Activated CD4-positive, alpha-beta memory T cell treated with anti-CD3 and anti-CD28 coated beads, Interleukin-2, amount 10 ng/mL, durations not matched to agents 7 days and 5 days (primary cell): ENCODE measurements around the gene E2F8. TPM values are rescaled to one million over a fixed set of nuclear protein-coding genes. Genes with fewer than 3 reads are reported as not detected.
"Not testable (repeated sequence)": the region's sequence is repeated elsewhere in the genome, so short reads cannot be mapped to it uniquely, and the experiment has no call there.

Experiments used
- CTCF ChIA-PET: fragments of 350-600 bp; sonication (Branson Sonifier 250); formaldehyde crosslinking; loops from one replicate; lab custom pipeline; 2021; ENCODE audit warnings: antibody characterized with exemption, inconsistent platforms; lab: Charles Lee
- POLR2A ChIA-PET: fragments of 350-600 bp; sonication (Branson Sonifier 250); formaldehyde crosslinking; loops from one replicate; lab custom pipeline; 2021; ENCODE audit warnings: antibody characterized with exemption; lab: Charles Lee
- DNase-seq: peaks from one replicate; pipeline ENCODE4 v3.0.0-alpha.2; 2020
- H3K27ac Mint-ChIP-seq: one replicate; pipeline ENCODE4 v1.8.0; 2021; ENCODE audit warnings: mild to moderate bottlenecking, mixed read lengths
- H3K27me3 Mint-ChIP-seq: one replicate; pipeline ENCODE4 v1.8.0; 2021; ENCODE audit warnings: mixed read lengths
- H3K36me3 Mint-ChIP-seq: one replicate; pipeline ENCODE4 v1.8.0; 2021; ENCODE audit warnings: low read depth, mixed read lengths
- H3K4me1 Mint-ChIP-seq: one replicate; pipeline ENCODE4 v1.8.0; 2021; ENCODE audit warnings: mixed read lengths
- H3K4me3 Mint-ChIP-seq: one replicate; pipeline ENCODE4 v1.8.0; 2021; ENCODE audit warnings: mild to moderate bottlenecking, mixed read lengths
- H3K9me3 Mint-ChIP-seq: one replicate; pipeline ENCODE4 v1.8.0; 2021; ENCODE audit warnings: mixed read lengths
- total RNA-seq, 2 experiments: library from RNA; stranded (reverse); gene quantifications; one replicate each; pipeline ENCODE4 v1.2.3, GENCODE V29; 2021

Gene E2F8, protein sequence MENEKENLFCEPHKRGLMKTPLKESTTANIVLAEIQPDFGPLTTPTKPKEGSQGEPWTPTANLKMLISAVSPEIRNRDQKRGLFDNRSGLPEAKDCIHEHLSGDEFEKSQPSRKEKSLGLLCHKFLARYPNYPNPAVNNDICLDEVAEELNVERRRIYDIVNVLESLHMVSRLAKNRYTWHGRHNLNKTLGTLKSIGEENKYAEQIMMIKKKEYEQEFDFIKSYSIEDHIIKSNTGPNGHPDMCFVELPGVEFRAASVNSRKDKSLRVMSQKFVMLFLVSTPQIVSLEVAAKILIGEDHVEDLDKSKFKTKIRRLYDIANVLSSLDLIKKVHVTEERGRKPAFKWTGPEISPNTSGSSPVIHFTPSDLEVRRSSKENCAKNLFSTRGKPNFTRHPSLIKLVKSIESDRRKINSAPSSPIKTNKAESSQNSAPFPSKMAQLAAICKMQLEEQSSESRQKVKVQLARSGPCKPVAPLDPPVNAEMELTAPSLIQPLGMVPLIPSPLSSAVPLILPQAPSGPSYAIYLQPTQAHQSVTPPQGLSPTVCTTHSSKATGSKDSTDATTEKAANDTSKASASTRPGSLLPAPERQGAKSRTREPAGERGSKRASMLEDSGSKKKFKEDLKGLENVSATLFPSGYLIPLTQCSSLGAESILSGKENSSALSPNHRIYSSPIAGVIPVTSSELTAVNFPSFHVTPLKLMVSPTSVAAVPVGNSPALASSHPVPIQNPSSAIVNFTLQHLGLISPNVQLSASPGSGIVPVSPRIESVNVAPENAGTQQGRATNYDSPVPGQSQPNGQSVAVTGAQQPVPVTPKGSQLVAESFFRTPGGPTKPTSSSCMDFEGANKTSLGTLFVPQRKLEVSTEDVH
- 10 to 100 TPM; 37.3 to 40.8 TPM for total RNA-seq

DNA sequence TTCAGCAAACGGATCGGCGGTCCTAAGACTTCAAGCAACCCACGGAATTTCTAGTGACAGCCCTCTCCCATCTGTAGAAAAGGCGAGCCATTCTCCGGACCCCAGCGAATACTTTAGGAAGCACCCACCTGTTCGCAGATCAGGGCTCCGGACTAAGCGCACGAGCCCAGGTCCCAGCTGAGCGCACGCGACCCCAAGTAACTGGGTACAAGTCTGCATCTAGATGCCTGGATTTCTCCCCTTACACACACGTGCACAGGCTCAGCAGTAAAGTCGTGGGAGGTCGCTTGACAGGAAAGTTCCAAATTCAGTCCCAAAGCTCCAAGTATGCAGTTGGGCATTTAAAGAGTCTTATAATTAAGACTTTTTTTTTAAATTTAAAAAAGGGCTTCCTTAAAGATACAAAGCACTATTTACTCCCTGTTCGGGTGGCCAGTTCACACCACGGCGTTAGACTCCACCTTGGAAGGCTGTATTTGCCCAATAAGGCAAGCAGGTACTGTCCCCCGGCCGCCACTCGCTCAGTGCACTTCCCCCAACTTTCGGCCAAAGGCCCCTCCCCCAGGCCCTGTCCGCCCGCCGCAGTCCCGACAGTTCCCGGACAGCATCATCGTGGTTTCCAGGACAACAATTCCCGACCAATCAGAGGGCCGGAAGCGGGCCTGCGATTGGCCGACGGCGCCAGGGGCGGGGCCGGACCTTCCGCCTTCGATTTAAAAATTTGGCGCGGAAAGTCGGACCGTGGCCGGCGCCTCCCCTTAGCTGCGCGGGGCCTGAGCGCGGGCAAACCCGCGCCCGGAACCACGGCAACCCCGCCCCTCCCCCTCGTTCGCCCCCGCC lies at the start of gene E2F8:
Gene E2F8 (minus strand): TSS at position 526 of the 840 bp plus-strand sequence. CDS start 824 bp downstream, outside the sequence.
- DNase-seq: peak; percentile 95
- Mint-ChIP-seq H3K4me1 (peaks cover 49% of the 10 kb centered on the region), H3K9me3 (no peaks in the 10 kb centered on the region), H3K27ac (peak within 1 kb of the TSS; percentile 77), H3K36me3 (peaks cover 41% of the 10 kb centered on the region), H3K4me3 (peak within 1 kb of the TSS; percentile 98), H3K27me3 (no peaks in the 10 kb centered on the region)
- ChIA-PET CTCF (no interaction called here), POLR2A (interaction anchor here (0.6 to 1.8 kb wide), 14 partner anchors 8 to 845 kb away, joined by 3 to 10 read pairs (median 4); partner anchors contain the start of gene ZDHHC13)

DNA sequence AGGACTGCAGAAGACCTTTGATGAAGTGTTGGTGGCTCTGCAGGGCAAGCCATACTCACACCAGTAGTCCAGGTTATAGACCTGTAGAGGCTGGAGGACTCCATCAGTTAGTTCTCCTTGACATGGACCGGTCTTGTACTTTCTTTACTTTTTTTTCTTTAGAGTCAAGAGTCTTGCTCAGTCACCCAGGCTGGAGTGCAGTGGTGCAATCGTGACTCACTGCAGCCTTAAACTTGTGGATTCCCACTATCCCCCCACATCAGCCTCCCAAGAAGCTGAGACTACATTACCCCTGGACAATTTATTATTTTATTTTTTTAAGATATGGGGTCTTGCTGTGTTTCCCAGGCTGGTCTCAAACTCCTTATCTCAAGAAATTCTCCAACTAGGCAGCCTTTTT lies 49.6 kb upstream of the E2F8 start:
- ChIA-PET POLR2A (no interaction called here), CTCF (no interaction called here)
- no peaks in the 10 kb centered on the region for H3K36me3 Mint-ChIP-seq
- no peaks in the 10 kb centered on the region for H3K9me3 Mint-ChIP-seq
- H3K27me3 Mint-ChIP-seq: peaks cover 5% of the 10 kb centered on the region
- no peaks in the 10 kb centered on the region for H3K4me1 Mint-ChIP-seq
- no peak overlapping the region for H3K4me3 Mint-ChIP-seq
- no peak for DNase-seq
- no peak overlapping the region for H3K27ac Mint-ChIP-seq

DNA sequence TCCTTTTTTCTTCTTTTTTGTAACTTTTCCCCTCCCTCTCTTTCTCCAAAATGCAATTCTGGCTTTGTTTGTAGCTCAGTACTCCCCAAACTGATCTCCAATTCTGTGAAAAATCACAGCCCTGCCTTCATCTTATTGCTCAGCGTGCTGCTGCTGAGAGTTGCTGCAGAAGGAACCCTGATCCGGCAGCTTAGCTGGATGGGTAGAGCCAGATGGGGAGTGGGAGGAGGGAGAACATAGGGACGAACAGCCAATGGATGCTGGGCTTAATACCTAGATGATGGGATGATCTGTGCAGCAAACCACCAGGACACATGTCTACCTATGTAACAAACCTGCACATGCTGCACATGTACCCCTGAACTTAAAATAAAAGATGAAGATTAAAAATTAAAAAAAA lies 47.5 kb upstream of the E2F8 start:
- peaks cover 8% of the 10 kb centered on the region for H3K27me3 Mint-ChIP-seq
- no peaks in the 10 kb centered on the region for H3K36me3 Mint-ChIP-seq
- CTCF ChIA-PET: no interaction called here

DNA sequence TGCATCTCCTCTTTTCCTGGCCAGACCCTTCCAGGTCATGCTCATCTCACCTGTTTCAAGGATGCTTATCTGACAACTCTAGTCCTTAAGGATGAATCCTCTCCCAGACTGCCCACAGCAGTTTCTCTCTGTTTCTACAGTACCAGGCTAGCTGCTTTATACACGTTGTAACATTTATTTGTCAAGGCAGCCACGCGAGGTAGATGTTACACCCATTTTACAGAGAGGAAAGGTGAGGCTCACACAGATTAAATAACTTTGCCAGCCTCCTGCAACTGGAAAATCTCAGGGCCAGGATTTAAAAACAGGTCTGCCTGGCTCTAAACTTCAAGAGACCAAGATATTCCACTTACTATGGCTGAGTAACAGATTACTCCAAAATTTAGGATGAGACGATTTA lies 45.7 kb upstream of the E2F8 start:
- DNase-seq: no peak
- ChIA-PET POLR2A (no interaction called here), CTCF (interaction anchor here (1.0 kb wide), 1 partner anchor 12 kb away, joined by 3 read pairs; no protein-coding TSS in a partner anchor)
- Mint-ChIP-seq H3K4me3 (no peak overlapping the region), H3K36me3 (no peaks in the 10 kb centered on the region), H3K4me1 (peaks cover 9% of the 10 kb centered on the region), H3K27ac (no peak overlapping the region), H3K27me3 (peaks cover 8% of the 10 kb centered on the region), H3K9me3 (no peaks in the 10 kb centered on the region)

More for the DNA sequence above, 47.5 kb upstream of the E2F8 start:
- H3K4me1 Mint-ChIP-seq: peaks cover 9% of the 10 kb centered on the region
- no peak overlapping the region for H3K4me3 Mint-ChIP-seq
- DNase-seq: no peak
- POLR2A ChIA-PET: no interaction called here
- no peaks in the 10 kb centered on the region for H3K9me3 Mint-ChIP-seq
- no peak overlapping the region for H3K27ac Mint-ChIP-seq

DNA sequence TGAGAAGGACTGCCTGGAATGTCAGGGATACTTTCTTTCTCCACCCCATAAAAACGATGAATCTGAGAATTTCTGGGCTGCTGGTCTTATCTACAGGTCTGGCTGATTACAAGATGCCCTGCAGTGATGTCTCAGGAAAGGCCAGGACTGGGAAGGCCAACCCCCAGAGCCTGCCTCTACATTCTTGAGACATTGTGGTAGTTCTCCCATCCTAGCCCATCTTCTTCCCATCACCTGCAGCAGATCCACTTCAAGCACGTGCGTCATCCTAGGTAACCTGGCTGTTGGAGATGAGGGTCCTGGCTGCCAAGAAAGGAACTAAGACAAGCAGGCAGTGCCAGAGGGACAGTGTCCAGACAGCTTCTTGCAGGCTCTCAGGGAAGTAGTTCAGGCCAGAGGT lies 44.1 kb upstream of the E2F8 start:
- Mint-ChIP-seq H3K27ac (no peak overlapping the region), H3K36me3 (no peaks in the 10 kb centered on the region), H3K9me3 (no peaks in the 10 kb centered on the region), H3K4me3 (no peak overlapping the region), H3K4me1 (peaks cover 9% of the 10 kb centered on the region), H3K27me3 (peaks cover 10% of the 10 kb centered on the region)
- POLR2A ChIA-PET: no interaction called here
- CTCF ChIA-PET: no interaction called here
- DNase-seq: no peak

DNA sequence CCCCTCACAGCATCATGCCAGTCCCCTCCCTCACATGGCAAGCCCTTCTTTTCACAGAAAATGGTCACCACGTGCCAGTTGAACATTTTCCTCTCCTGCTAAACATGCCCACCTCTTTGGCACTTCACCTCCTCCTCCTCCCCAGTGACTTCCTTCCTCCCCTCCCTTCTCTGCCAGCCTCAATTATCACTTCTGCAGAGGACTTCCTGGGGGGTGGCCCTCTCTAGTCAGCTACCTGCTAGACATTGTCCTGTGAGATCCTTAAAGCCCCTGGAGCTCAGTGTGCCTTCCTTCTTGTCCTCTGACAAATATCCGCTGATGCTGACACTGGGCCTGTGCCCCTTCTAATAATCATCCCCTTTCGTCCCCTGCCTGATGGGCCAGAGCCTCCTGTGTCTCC lies 43.2 kb upstream of the E2F8 start:
- H3K27ac Mint-ChIP-seq: no peak overlapping the region
- POLR2A ChIA-PET: no interaction called here
- no peak for DNase-seq
- CTCF ChIA-PET: no interaction called here
- H3K9me3 Mint-ChIP-seq: no peaks in the 10 kb centered on the region
- no peak overlapping the region for H3K4me3 Mint-ChIP-seq
- H3K36me3 Mint-ChIP-seq: no peaks in the 10 kb centered on the region
- H3K4me1 Mint-ChIP-seq: peaks cover 9% of the 10 kb centered on the region
- peaks cover 5% of the 10 kb centered on the region for H3K27me3 Mint-ChIP-seq

DNA sequence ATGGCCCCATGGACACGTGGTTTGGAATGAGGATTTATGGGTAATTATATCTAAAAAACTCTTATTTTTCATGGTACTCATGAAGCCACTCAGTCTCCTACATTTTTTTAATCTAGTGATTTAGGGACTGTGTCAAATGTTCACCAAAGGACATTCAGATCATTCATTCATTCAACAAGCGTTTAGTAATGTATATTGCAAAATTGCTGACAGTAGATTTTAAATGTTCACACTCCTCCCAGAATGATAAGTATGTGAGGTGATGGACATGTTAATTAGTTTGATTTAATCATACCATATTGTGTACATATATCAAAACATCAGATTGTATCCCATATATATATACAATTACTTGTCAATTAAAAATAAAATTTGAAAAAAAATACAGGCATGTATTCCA lies 40.8 kb upstream of the E2F8 start:
- ChIA-PET CTCF (interaction anchor here (1.3 kb wide), 1 partner anchor 22 kb away, joined by 6 read pairs; no protein-coding TSS in a partner anchor), POLR2A (no interaction called here)
- H3K9me3 Mint-ChIP-seq: no peaks in the 10 kb centered on the region
- no peaks in the 10 kb centered on the region for H3K36me3 Mint-ChIP-seq
- DNase-seq: no peak
- H3K27me3 Mint-ChIP-seq: peaks cover 5% of the 10 kb centered on the region
- H3K4me3 Mint-ChIP-seq: no peak overlapping the region
- H3K27ac Mint-ChIP-seq: no peak overlapping the region
- H3K4me1 Mint-ChIP-seq: peaks cover 9% of the 10 kb centered on the region

DNA sequence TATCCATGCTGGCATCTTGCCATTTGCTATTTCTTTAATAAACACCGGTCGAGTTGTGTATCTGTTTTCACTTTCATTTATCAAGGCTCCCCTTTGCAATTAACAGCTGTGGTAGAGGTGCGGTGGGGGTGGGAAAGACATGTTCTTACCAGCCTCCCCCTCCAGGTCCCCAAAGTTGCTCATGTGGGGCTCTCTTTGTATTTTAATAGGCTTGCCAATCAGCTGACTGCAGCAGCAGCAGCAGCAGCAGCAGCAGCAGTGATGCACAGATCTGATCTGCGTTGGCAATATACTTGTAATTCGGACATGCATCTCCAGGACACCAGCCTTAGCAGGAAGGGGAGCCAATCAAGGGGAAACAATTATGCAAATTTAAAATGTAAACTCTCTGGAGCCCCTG lies 40.3 kb upstream of the E2F8 start:
- DNase-seq: no peak
- H3K27ac Mint-ChIP-seq: no peak overlapping the region
- POLR2A ChIA-PET: no interaction called here

DNA sequence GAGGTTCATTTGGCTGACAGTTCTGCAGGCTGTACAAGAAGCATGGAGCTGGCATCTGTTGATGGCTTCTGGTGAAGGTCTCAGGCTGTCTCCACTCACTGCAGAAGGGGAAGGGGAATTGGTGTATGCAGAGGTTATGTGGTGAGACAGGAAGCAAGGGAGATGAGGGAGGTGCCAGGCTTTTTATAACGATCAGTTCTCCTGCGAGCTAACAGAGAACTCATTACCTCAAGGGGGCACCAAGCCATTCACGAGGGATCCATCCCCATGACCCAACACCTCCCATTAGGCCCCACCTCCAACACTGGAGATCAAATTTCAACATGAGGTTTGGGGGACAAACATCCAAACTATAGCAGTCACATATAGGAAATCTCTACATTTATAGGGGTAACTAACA lies 38.7 kb upstream of the E2F8 start:
- Mint-ChIP-seq H3K4me3 (no peak overlapping the region), H3K4me1 (peaks cover 9% of the 10 kb centered on the region), H3K27me3 (peaks cover 5% of the 10 kb centered on the region), H3K9me3 (no peaks in the 10 kb centered on the region), H3K36me3 (no peaks in the 10 kb centered on the region), H3K27ac (no peak overlapping the region)
- ChIA-PET CTCF (no interaction called here), POLR2A (no interaction called here)
- no peak for DNase-seq

More for the DNA sequence above, 40.3 kb upstream of the E2F8 start:
- Mint-ChIP-seq H3K36me3 (no peaks in the 10 kb centered on the region), H3K4me1 (peaks cover 9% of the 10 kb centered on the region), H3K27me3 (peaks cover 5% of the 10 kb centered on the region), H3K9me3 (no peaks in the 10 kb centered on the region), H3K4me3 (no peak overlapping the region)
- CTCF ChIA-PET: interaction anchor here (1.3 kb wide), 1 partner anchor 21 kb away, joined by 6 read pairs; no protein-coding TSS in a partner anchor

DNA sequence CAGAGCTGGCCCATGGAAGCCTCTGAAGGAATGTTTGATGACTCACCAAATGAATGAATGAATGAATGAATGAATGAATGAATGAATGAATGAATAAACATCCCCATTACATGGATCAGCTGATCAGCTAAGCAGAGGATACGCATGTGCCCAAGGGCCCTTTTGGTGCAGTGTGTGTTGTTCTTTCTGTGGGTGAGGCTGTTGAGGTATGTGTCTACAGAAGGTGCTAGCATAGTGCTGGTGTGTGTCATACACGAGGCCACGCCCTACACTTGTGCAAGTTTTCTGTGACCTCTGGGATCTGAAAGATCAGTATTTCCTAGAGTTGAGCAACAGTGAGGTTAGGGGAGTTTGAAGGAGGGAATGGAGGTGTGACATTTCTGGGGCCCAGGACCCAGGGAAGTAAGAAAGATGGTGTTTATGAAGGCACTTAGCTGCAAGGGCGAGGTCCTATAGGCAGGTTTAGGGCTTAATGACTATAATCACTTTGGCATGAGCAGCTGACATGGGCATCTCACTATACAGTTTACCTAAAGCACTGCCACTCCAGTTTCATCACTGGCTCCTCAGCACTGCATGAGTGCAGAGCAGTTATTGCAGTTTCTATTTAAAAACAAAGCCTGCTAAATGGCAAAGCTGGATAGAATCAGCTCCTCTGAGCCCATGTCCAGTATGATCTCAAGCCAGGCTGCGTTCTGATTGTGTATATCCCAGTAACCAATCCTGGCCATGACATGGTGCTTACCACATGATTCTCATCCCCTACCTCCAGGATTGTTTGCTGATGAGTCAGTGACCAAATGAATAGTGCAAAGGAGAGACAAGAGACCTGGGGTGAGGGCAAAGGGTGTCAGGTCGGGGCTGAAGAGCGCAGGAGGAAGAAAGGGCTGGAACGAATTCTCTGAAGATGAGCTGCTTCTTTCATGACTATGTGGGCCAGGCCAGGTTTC lies 36.4 kb upstream of the E2F8 start:
- no peak overlapping the region for H3K4me3 Mint-ChIP-seq
- H3K9me3 Mint-ChIP-seq: peaks cover 2% of the 10 kb centered on the region
- no peak for DNase-seq
- H3K27me3 Mint-ChIP-seq: peaks cover 14% of the 10 kb centered on the region
- H3K4me1 Mint-ChIP-seq: no peaks in the 10 kb centered on the region
- POLR2A ChIA-PET: no interaction called here
- H3K27ac Mint-ChIP-seq: no peak overlapping the region
- H3K36me3 Mint-ChIP-seq: no peaks in the 10 kb centered on the region
- CTCF ChIA-PET: no interaction called here

DNA sequence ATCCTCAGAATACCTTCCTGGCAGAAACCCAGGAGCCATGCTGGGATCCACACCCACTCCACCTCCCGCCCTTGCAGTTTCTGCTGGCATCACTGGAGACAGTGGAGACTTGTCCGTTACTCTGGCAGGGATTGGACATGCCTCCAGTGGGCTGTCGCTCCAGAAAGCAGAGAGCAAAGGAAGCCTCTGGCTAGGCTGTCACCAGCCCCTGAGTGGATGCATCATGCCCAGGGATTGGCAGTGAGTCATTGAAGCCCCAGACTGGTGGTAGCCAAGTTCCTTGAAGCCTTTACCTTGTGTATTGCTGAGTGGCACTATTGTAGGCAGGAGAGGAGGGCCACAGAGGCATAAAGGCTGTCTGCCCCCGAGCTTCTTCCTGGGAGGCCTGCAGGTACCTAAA lies 34.8 kb upstream of the E2F8 start:
- no peaks in the 10 kb centered on the region for H3K36me3 Mint-ChIP-seq
- DNase-seq: no peak
- H3K4me1 Mint-ChIP-seq: no peaks in the 10 kb centered on the region
- no peak overlapping the region for H3K27ac Mint-ChIP-seq
- peaks cover 28% of the 10 kb centered on the region for H3K27me3 Mint-ChIP-seq
- H3K9me3 Mint-ChIP-seq: peaks cover 2% of the 10 kb centered on the region
- ChIA-PET CTCF (no interaction called here), POLR2A (no interaction called here)
- no peak overlapping the region for H3K4me3 Mint-ChIP-seq

DNA sequence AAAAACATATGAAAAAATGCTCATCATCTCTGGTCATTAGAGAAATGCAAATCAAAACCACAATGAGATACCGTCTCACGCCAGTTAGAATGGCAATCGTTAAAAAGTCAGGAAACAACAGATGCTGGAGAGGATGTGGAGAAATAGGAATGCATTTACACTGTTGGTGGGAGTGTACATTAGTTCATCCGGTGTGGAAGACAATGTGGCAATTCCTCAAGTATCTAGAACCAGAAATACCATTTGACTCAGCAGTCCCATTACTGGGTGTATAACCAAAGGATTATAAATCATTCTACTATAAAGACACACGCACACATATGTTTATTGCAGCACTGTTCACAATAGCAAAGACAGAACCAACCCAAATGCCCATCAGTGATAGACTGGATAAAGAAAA lies 32.5 kb upstream of the E2F8 start:
- not testable (repeated sequence) for H3K4me1 Mint-ChIP-seq, H3K36me3 Mint-ChIP-seq

More for the DNA sequence above, 32.5 kb upstream of the E2F8 start:
- peaks cover 38% of the 10 kb centered on the region for H3K27me3 Mint-ChIP-seq
- POLR2A ChIA-PET, H3K9me3 Mint-ChIP-seq, H3K27ac Mint-ChIP-seq, DNase-seq, H3K4me3 Mint-ChIP-seq, CTCF ChIA-PET: not testable (repeated sequence)
